Mucosa of rectum (tissue), 2 donors: ENCODE measurements around the gene INSYN1.

ENCODE experiments used
- H3K27ac ChIP-seq, 2 donors: one replicate each; pipeline ENCODE4 v1.7.0; 2013; ENCODE audit warnings: inconsistent platforms in 2 of 2, low read depth in 2 of 2, low read length in 2 of 2
- H3K27me3 ChIP-seq, 2 donors: one replicate each; pipeline ENCODE4 v1.7.0; 2013; ENCODE audit warnings: low read length in 2 of 2; ENCODE audit not compliant: control insufficient read depth in 2 of 2, insufficient read depth in 2 of 2
- H3K36me3 ChIP-seq, 2 donors: one replicate each; pipeline ENCODE4 v1.7.0; 2013; ENCODE audit warnings: low read length in 2 of 2; ENCODE audit not compliant: control insufficient read depth in 2 of 2, insufficient read depth in 2 of 2
- H3K4me1 ChIP-seq, 2 donors: one replicate each; pipeline ENCODE4 v1.7.0; 2013; ENCODE audit warnings: low read length in 2 of 2, mild to moderate bottlenecking in 1 of 2; ENCODE audit not compliant: control insufficient read depth in 2 of 2, insufficient read depth in 2 of 2
- H3K4me3 ChIP-seq, 2 donors: one replicate each; pipeline ENCODE4 v1.7.0; 2013; ENCODE audit warnings: low read length in 2 of 2
- H3K9ac ChIP-seq, 2 donors: one replicate each; pipeline ENCODE4 v1.7.0; 2013; ENCODE audit warnings: low read length in 2 of 2, low read depth in 1 of 2, mild to moderate bottlenecking in 1 of 2
- H3K9me3 ChIP-seq, 2 donors: one replicate each; pipeline ENCODE4 v1.7.0; 2013; ENCODE audit warnings: low read length in 2 of 2; ENCODE audit not compliant: control insufficient read depth in 2 of 2
- donor health status: healthy.
- donor health status: Normal muscosa, but diverticular disease.

The INSYN1 gene

GRCh38 chr15:73688455-73688854 lies 64.7 kb downstream of the INSYN1 start:
- H3K36me3 ChIP-seq, result no peaks in the 10 kb centered on the region
- no peak overlapping the region for H3K4me3 ChIP-seq
- no peak overlapping the region for H3K9ac ChIP-seq
- H3K4me1 ChIP-seq, result peaks cover 5 to 7% of the 10 kb centered on the region in 2 donors
- H3K27ac ChIP-seq, result peak overlapping the region in 1 of 2 donors; percentile 16
- H3K9me3 ChIP-seq, result no peaks in the 10 kb centered on the region
- peaks cover 0 to 3% of the 10 kb centered on the region in 2 donors for H3K27me3 ChIP-seq

- no peaks in the 10 kb centered on the region for H3K36me3 ChIP-seq
- H3K9me3 ChIP-seq, result no peaks in the 10 kb centered on the region
- H3K27me3 ChIP-seq, result peaks cover 0 to 3% of the 10 kb centered on the region in 2 donors
- H3K9ac ChIP-seq, result no peak overlapping the region
- no peak overlapping the region for H3K27ac ChIP-seq
- H3K4me1 ChIP-seq, result peaks cover 5 to 7% of the 10 kb centered on the region in 2 donors
- H3K4me3 ChIP-seq, result no peak overlapping the region
These were observed 65.8 kb downstream of the INSYN1 start for GRCh38 chr15:73687351-73687750.

GRCh38 chr15:73686781-73687256 lies 66.3 kb downstream of the INSYN1 start:
- Histone ChIP-seq H3K9me3 (no peaks in the 10 kb centered on the region), H3K4me1 (peaks cover 5 to 7% of the 10 kb centered on the region in 2 donors), H3K9ac (no peak overlapping the region), H3K36me3 (no peaks in the 10 kb centered on the region), H3K27me3 (peaks cover 0 to 3% of the 10 kb centered on the region in 2 donors), H3K27ac (no peak overlapping the region), H3K4me3 (no peak overlapping the region)

- peak overlapping the region in 1 of 2 donors; percentile 72 for H3K4me3 ChIP-seq
- H3K36me3 ChIP-seq, result no peaks in the 10 kb centered on the region
- H3K9me3 ChIP-seq, result no peaks in the 10 kb centered on the region
- peaks cover 0 to 3% of the 10 kb centered on the region in 2 donors for H3K27me3 ChIP-seq
- peaks cover 5% of the 10 kb centered on the region in 2 donors for H3K4me1 ChIP-seq
- H3K27ac ChIP-seq, result peak overlapping the region in 1 of 2 donors; percentile 1
- no peak overlapping the region for H3K9ac ChIP-seq
These were observed 67.2 kb downstream of the INSYN1 start for GRCh38 chr15:73685981-73686380.
